ENCODE results near the gene MEMO1. TPM values are rescaled to one million over a fixed set of nuclear protein-coding genes. Genes with fewer than 3 reads are reported as not detected.

Gene MEMO1
- polyA plus RNA-seq, 4 donors: 30.3 to 33.4 (median 33.0) TPM

DNA sequence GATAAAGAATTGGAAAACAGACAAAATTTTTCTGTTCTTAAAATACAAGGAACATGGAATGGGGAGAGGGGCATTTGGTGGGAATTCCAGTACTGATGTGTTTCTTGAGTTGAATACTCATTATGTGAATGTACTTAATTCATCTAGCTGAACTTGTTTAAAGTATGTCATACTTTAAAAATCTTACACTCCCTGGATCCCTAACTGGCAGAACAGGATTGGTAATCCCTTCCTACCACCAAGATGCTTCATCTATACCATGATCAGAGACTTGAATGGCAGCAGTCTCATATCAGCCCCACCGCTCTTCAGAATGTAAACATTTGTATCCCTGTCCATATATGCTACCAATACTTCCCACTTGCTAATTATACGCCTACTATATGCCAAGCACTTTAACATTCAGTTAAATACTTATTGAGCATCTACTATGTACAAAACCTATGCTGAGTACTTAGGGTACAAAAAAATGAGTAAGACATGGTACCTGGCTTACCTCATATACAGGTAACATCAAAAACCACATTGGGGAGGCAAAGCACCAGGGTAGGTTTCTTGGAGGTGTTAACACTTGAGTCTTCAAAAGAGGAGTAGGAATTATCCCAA lies 5.3 kb downstream of the MEMO1 start:
- peaks cover 2 to 8% (median 7%) of the 10 kb centered on the region in 3 donors for H3K4me1 ChIP-seq (ENCODE audit: control insufficient read depth in 3 of 3, insufficient read depth in 2 of 3, low read depth in 1 of 3, low read length in 2 of 3)
- H3K27ac ChIP-seq (ENCODE audit: low read depth in 1 of 3, low read length in 2 of 3): no peak overlapping the region
- no peaks in the 10 kb centered on the region for H3K9me3 ChIP-seq (ENCODE audit: control insufficient read depth in 2 of 2, insufficient read depth in 1 of 2, low read depth in 1 of 2, low read length in 1 of 2)
- H3K4me3 ChIP-seq (ENCODE audit: low read depth in 1 of 3, low read length in 3 of 3): no peak overlapping the region
- FAIRE-seq (no peak), DNase-seq (no peak)
- 94 to 97% (median 97%) methylated on average over 2 of the region's 2 CpGs for WGBS, 3 donors
- H3K27me3 ChIP-seq (ENCODE audit: control insufficient read depth in 3 of 3, insufficient read depth in 3 of 3, low read length in 3 of 3): no peaks in the 10 kb centered on the region
- H3K36me3 ChIP-seq (ENCODE audit: control insufficient read depth in 3 of 3, insufficient read depth in 2 of 3, low read depth in 1 of 3, low read length in 3 of 3): no peaks in the 10 kb centered on the region

DNA sequence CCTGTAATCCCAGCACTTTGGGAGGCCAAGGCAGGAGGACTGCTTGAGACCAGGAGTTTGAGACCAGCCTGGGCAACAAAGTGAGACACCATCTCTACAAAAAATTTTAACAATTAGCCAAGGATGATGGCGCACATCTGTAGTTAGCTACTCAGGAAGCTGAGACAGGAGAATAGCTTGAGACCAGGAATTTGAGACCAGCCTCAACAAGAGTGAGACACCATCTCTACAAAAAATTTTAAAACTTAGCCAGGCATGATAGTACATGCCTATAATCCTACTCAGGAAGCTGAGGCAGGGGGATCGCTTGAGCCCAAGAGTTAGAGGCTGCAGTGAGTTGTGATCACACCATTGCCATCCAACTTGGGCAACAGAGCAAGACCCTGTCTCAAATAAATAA lies 7.0 kb downstream of the MEMO1 start:
- Histone ChIP-seq H3K36me3 (ENCODE audit: control insufficient read depth in 3 of 3, insufficient read depth in 2 of 3, low read depth in 1 of 3, low read length in 3 of 3) (no peaks in the 10 kb centered on the region), H3K27ac (ENCODE audit: low read depth in 1 of 3, low read length in 2 of 3) (no peak overlapping the region), H3K9me3 (ENCODE audit: control insufficient read depth in 2 of 2, insufficient read depth in 1 of 2, low read depth in 1 of 2, low read length in 1 of 2) (no peaks in the 10 kb centered on the region), H3K4me3 (ENCODE audit: low read depth in 1 of 3, low read length in 3 of 3) (no peak overlapping the region), H3K4me1 (ENCODE audit: control insufficient read depth in 3 of 3, insufficient read depth in 2 of 3, low read depth in 1 of 3, low read length in 2 of 3) (peaks cover 2 to 7% (median 7%) of the 10 kb centered on the region in 3 donors), H3K27me3 (ENCODE audit: control insufficient read depth in 3 of 3, insufficient read depth in 3 of 3, low read length in 3 of 3) (no peaks in the 10 kb centered on the region)
- 97 to 98% (median 98%) methylated on average over 2 of the region's 2 CpGs for WGBS, 3 donors
- FAIRE-seq: no peak
- DNase-seq: no peak

DNA sequence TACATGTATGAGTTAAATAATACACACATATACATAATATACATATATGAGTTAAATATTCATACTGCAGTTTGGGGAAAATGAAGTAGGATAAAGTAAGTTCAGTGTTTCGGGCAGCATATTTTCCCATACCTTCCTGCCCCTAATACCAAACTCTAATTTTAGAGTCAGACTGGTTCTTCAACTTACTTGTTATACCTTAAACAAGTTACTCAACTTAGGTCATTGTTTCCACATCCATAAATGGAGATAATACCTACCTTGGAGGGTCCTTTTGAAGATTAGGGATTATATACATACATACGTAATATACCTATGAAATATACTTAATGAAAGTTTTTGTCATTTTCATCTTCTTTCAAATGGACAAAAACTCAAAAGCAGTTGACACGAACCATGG lies 8.4 kb downstream of the MEMO1 start:
- WGBS, 3 donors: 84 to 90% (median 87%) methylated on average over 3 of the region's 3 CpGs

DNA sequence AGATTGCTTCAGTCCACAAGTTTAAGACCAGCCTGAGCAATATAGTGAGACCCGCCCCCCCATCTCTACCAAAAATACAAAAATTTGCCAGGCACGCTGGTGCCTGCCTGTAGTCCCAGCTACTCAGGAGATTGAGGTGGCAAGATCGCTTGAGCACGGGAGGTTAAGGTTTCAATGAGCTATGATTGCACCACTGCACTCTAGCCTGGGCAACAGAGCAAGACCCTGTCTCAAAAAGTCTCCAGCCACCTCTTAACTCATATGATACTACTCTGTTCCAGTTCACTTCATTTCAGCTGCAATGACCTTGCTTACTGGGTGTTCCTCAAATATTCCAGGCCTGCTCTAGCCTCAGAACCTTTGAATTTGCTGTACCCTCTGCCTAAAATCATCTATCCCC lies 11.4 kb downstream of the MEMO1 start:
- Histone ChIP-seq H3K27ac (ENCODE audit: low read depth in 1 of 3, low read length in 2 of 3) (no peak overlapping the region), H3K4me3 (ENCODE audit: low read depth in 1 of 3, low read length in 3 of 3) (no peak overlapping the region), H3K4me1 (ENCODE audit: control insufficient read depth in 3 of 3, insufficient read depth in 2 of 3, low read depth in 1 of 3, low read length in 2 of 3) (peaks cover 0 to 6% (median 0%) of the 10 kb centered on the region in 3 donors), H3K27me3 (ENCODE audit: control insufficient read depth in 3 of 3, insufficient read depth in 3 of 3, low read length in 3 of 3) (no peaks in the 10 kb centered on the region), H3K9me3 (ENCODE audit: control insufficient read depth in 2 of 2, insufficient read depth in 1 of 2, low read depth in 1 of 2, low read length in 1 of 2) (no peaks in the 10 kb centered on the region), H3K36me3 (ENCODE audit: control insufficient read depth in 3 of 3, insufficient read depth in 2 of 3, low read depth in 1 of 3, low read length in 3 of 3) (no peaks in the 10 kb centered on the region)
- DNase-seq: no peak
- no peak for FAIRE-seq
- 95 to 97% (median 96%) methylated on average over 4 of the region's 4 CpGs for WGBS, 3 donors

More for the DNA sequence above, 8.4 kb downstream of the MEMO1 start:
- no peak overlapping the region for H3K27ac ChIP-seq (ENCODE audit: low read depth in 1 of 3, low read length in 2 of 3)
- H3K9me3 ChIP-seq (ENCODE audit: control insufficient read depth in 2 of 2, insufficient read depth in 1 of 2, low read depth in 1 of 2, low read length in 1 of 2): no peaks in the 10 kb centered on the region
- peaks cover 0 to 4% (median 0%) of the 10 kb centered on the region in 3 donors for H3K4me1 ChIP-seq (ENCODE audit: control insufficient read depth in 3 of 3, insufficient read depth in 2 of 3, low read depth in 1 of 3, low read length in 2 of 3)
- H3K27me3 ChIP-seq (ENCODE audit: control insufficient read depth in 3 of 3, insufficient read depth in 3 of 3, low read length in 3 of 3): no peaks in the 10 kb centered on the region
- no peaks in the 10 kb centered on the region for H3K36me3 ChIP-seq (ENCODE audit: control insufficient read depth in 3 of 3, insufficient read depth in 2 of 3, low read depth in 1 of 3, low read length in 3 of 3)
- no peak for DNase-seq
- H3K4me3 ChIP-seq (ENCODE audit: low read depth in 1 of 3, low read length in 3 of 3): no peak overlapping the region
- no peak for FAIRE-seq

DNA sequence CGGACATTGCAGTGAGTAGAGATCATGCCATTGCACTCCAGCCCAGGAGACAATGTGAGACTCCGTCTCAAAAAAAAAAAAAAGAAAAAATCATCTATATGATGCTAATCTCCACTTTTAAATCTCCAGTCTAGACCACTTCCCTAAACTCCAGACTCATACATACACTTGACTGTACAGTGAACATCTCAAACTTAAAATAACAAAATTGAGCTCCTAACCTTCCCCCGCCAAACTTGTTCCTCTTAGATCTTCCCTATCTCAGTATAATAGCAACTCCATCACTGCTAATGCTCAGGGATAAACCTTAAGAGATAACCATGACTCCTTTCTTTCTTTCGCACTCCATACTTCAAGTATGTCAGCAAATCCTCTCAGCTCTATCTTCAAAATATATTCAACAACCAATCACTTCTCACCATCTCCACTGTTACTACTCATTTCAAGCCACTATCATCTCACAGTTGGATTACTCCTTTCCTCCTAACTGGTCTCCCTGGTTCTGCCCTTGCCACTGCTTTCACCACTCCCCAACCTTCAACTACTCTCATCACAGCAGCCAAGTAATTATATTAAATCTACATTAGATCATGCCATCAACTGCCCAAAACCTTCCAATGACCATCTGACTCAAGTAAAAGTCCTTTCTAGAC lies 12.0 kb downstream of the MEMO1 start:
- FAIRE-seq: no peak
- no peaks in the 10 kb centered on the region for H3K36me3 ChIP-seq (ENCODE audit: control insufficient read depth in 3 of 3, insufficient read depth in 2 of 3, low read depth in 1 of 3, low read length in 3 of 3)
- H3K4me3 ChIP-seq (ENCODE audit: low read depth in 1 of 3, low read length in 3 of 3): no peak overlapping the region
- WGBS, 3 donors: 92 to 95% (median 93%) methylated on average over 4 of the region's 4 CpGs
- H3K27me3 ChIP-seq (ENCODE audit: control insufficient read depth in 3 of 3, insufficient read depth in 3 of 3, low read length in 3 of 3): no peaks in the 10 kb centered on the region
- H3K9me3 ChIP-seq (ENCODE audit: control insufficient read depth in 2 of 2, insufficient read depth in 1 of 2, low read depth in 1 of 2, low read length in 1 of 2): no peaks in the 10 kb centered on the region
- DNase-seq: no peak
- H3K4me1 ChIP-seq (ENCODE audit: control insufficient read depth in 3 of 3, insufficient read depth in 2 of 3, low read depth in 1 of 3, low read length in 2 of 3): peaks cover 0 to 6% (median 0%) of the 10 kb centered on the region in 3 donors
- H3K27ac ChIP-seq (ENCODE audit: low read depth in 1 of 3, low read length in 2 of 3): no peak overlapping the region

DNA sequence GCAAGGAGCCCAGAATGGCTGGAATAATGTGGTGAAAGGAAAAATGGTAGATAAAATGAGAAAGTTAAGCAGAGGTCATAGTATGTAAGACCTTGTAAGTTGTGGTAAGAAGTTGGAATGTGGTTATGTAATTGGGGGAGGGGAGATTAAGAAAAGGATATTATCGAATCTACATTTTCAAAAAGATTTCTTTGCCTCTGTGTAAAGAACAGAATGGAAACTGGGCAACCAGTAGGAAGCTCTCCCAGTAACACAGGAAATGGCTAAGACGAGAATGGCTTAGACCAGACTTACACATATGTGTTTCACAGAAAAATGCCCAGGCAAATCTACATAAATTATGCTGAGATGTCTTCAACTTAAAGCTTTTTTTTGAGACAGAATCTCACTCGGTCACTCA lies 13.2 kb downstream of the MEMO1 start:
- DNase-seq (no peak), FAIRE-seq (no peak)
- no peak overlapping the region for H3K4me3 ChIP-seq (ENCODE audit: low read depth in 1 of 3, low read length in 3 of 3)
- H3K36me3 ChIP-seq (ENCODE audit: control insufficient read depth in 3 of 3, insufficient read depth in 2 of 3, low read depth in 1 of 3, low read length in 3 of 3): peaks cover 0 to 2% (median 0%) of the 10 kb centered on the region in 3 donors
- no peaks in the 10 kb centered on the region for H3K9me3 ChIP-seq (ENCODE audit: control insufficient read depth in 2 of 2, insufficient read depth in 1 of 2, low read depth in 1 of 2, low read length in 1 of 2)
- H3K27me3 ChIP-seq (ENCODE audit: control insufficient read depth in 3 of 3, insufficient read depth in 3 of 3, low read length in 3 of 3): no peaks in the 10 kb centered on the region
- H3K4me1 ChIP-seq (ENCODE audit: control insufficient read depth in 3 of 3, insufficient read depth in 2 of 3, low read depth in 1 of 3, low read length in 2 of 3): peaks cover 0 to 6% (median 0%) of the 10 kb centered on the region in 3 donors
- H3K27ac ChIP-seq (ENCODE audit: low read depth in 1 of 3, low read length in 2 of 3): no peak overlapping the region
- WGBS, 3 donors: 72 to 87% (median 76%) methylated on average over 3 of the region's 3 CpGs

DNA sequence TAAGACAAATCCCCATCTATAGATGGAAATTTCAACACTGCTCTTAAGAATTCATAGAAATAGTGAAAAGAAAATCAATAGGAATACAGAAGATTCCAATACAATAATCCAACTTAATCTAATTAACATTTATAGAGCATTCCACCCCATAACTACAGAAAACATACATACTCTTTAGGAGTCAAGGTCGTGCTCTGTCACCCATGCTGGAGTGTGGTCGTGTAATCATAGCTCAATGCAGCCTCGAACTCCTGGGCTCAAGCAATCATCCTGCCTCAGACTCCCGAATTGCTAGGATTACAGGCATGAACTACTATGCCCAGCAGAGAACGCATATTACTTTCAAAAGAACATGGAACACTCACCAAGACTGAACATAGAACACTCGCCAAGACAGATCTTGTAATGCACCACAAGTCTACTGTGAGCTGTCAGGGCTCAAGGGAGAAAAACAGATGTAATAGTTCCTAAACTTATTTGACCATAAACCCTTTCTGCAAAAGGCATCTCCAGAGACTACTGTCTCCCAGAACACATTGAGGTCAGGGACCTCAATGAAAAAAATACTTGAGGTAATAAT lies 14.1 kb downstream of the MEMO1 start:
- Histone ChIP-seq H3K4me3 (ENCODE audit: low read depth in 1 of 3, low read length in 3 of 3) (no peak overlapping the region), H3K36me3 (ENCODE audit: control insufficient read depth in 3 of 3, insufficient read depth in 2 of 3, low read depth in 1 of 3, low read length in 3 of 3) (peaks cover 0 to 2% (median 0%) of the 10 kb centered on the region in 3 donors), H3K4me1 (ENCODE audit: control insufficient read depth in 3 of 3, insufficient read depth in 2 of 3, low read depth in 1 of 3, low read length in 2 of 3) (peaks cover 0 to 6% (median 0%) of the 10 kb centered on the region in 3 donors), H3K9me3 (ENCODE audit: control insufficient read depth in 2 of 2, insufficient read depth in 1 of 2, low read depth in 1 of 2, low read length in 1 of 2) (no peaks in the 10 kb centered on the region), H3K27ac (ENCODE audit: low read depth in 1 of 3, low read length in 2 of 3) (no peak overlapping the region), H3K27me3 (ENCODE audit: control insufficient read depth in 3 of 3, insufficient read depth in 3 of 3, low read length in 3 of 3) (no peaks in the 10 kb centered on the region)
- 92 to 94% (median 94%) methylated on average over 6 of the region's 6 CpGs for WGBS, 3 donors
- DNase-seq (no peak), FAIRE-seq (no peak)

DNA sequence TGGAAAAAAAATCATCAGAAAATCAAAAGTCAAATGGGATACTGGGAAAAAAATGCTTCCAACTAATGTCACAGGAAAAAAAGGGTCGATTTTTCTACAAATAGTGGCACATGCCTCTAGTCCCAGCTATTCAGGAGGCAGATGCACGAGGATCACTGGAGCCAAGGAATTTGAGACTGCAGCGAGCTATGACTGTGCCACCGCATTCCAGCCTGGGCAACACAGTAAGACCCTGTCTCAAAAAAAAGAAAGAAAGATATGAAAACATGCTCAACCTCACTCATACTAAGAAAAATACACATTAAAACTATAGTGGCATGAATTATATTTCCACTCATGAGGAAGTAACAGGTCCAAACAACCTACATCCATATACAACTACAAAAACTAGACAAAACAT lies 17.9 kb downstream of the MEMO1 start:
- H3K4me3 ChIP-seq (ENCODE audit: low read depth in 1 of 3, low read length in 3 of 3): no peak overlapping the region
- 93 to 95% (median 94%) methylated on average over 4 of the region's 4 CpGs for WGBS, 3 donors

More for the DNA sequence above, 17.9 kb downstream of the MEMO1 start:
- FAIRE-seq (no peak), DNase-seq (no peak)
- Histone ChIP-seq H3K27ac (ENCODE audit: low read depth in 1 of 3, low read length in 2 of 3) (no peak overlapping the region), H3K9me3 (ENCODE audit: control insufficient read depth in 2 of 2, insufficient read depth in 1 of 2, low read depth in 1 of 2, low read length in 1 of 2) (no peaks in the 10 kb centered on the region), H3K36me3 (ENCODE audit: control insufficient read depth in 3 of 3, insufficient read depth in 2 of 3, low read depth in 1 of 3, low read length in 3 of 3) (peaks cover 0 to 2% (median 0%) of the 10 kb centered on the region in 3 donors), H3K4me1 (ENCODE audit: control insufficient read depth in 3 of 3, insufficient read depth in 2 of 3, low read depth in 1 of 3, low read length in 2 of 3) (peaks cover 0 to 3% (median 0%) of the 10 kb centered on the region in 3 donors), H3K27me3 (ENCODE audit: control insufficient read depth in 3 of 3, insufficient read depth in 3 of 3, low read length in 3 of 3) (no peaks in the 10 kb centered on the region)
